Brain microvascular endothelial cell (primary cell): Measurements from ENCODE around the gene FAM241B.

Source experiments
- DNase-seq: peaks from one replicate; pipeline ENCODE4 v3.0.0-alpha.2; 2020
- H3K27ac ChIP-seq: fragments of 250-450 bp; sonication (Bioruptor Pico); 2 replicates; pipeline ENCODE4 v1.5.1; 2020; ENCODE audit warnings: mild to moderate bottlenecking, moderate library complexity
- H3K27me3 ChIP-seq: fragments of 250-450 bp; sonication (Bioruptor Pico); replicated peaks from 2 replicates; pipeline ENCODE4 v1.5.1; 2020; ENCODE audit warnings: mild to moderate bottlenecking
- H3K36me3 ChIP-seq: fragments of 250-450 bp; sonication (Bioruptor Pico); replicated peaks from 2 replicates; pipeline ENCODE4 v1.5.1; 2020; ENCODE audit warnings: mild to moderate bottlenecking
- H3K4me3 ChIP-seq: 2 replicates; pipeline ENCODE4 v1.5.1; 2011; ENCODE audit warnings: low read depth, mild to moderate bottlenecking, control low read depth, low read length, moderate library complexity
- in situ Hi-C: cut with HindIII; loops from 2 replicates; pipeline ENCODE4 v1.10.0; 2017; ENCODE audit warnings: low sequenced_read_pairs, low pct_ligation_motif_present
- TF ChIP-seq, protein P1 (sequence below): IDR thresholded peaks from 2 replicates; pipeline ENCODE4 v1.5.1; 2011; ENCODE audit warnings: low read depth, mild to moderate bottlenecking, moderate library complexity, low read length, control low read depth, inconsistent platforms; ENCODE audit errors: missing control alignments

FAM241B gene

DNA sequence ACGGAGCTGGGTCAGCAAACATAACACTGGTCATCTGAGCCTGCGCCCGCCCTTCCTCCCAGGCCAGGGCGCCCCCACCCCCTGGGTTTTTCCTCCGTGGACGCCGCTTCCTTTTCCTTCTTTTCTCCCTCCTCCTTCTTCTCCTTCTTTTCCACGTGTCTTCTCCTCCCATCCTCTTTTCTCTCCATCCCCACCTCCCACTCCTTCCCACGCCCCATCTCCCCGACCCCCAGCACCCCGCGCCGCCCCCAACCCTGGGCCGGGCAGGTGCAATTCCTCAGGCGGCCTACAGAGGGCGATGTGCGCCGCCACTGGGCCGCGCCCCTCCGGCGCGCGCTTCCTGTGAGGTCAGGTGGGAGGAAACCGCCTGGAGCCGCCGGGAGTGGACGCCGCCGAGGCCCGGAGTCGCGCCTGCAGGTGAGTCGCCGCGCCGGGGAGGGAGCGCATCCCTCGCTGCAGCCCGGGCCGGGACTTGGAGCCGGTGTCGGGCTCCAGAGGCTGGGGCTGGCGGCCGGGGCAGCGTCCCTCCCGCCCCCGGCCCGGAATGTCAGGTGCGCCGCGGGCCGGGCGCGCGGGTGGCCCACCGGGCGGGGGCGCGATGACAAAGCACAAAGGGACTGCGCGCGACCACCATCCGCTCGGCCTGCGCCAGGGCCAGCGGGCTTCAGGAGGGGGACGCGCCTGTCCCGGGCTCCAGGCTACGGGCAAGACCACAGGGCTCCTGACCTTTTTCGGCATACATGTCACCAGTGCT, at the start of gene FAM241B:
TSS of gene FAM241B (plus strand) at position 351 of the 754 bp plus-strand sequence. CDS start 1,497 bp downstream, outside the sequence.
- TF ChIP-seq, protein P1, sequence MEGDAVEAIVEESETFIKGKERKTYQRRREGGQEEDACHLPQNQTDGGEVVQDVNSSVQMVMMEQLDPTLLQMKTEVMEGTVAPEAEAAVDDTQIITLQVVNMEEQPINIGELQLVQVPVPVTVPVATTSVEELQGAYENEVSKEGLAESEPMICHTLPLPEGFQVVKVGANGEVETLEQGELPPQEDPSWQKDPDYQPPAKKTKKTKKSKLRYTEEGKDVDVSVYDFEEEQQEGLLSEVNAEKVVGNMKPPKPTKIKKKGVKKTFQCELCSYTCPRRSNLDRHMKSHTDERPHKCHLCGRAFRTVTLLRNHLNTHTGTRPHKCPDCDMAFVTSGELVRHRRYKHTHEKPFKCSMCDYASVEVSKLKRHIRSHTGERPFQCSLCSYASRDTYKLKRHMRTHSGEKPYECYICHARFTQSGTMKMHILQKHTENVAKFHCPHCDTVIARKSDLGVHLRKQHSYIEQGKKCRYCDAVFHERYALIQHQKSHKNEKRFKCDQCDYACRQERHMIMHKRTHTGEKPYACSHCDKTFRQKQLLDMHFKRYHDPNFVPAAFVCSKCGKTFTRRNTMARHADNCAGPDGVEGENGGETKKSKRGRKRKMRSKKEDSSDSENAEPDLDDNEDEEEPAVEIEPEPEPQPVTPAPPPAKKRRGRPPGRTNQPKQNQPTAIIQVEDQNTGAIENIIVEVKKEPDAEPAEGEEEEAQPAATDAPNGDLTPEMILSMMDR, result peak; percentile 74
- Histone ChIP-seq H3K4me3 (peak within 1 kb of the TSS; percentile 42), H3K27me3 (peaks cover 19% of the 10 kb centered on the region), H3K27ac (no peak within 1 kb of the TSS), H3K36me3 (no peaks in the 10 kb centered on the region)
- in situ Hi-C loops, result no loop called here
- DNase-seq, result no peak

- Histone ChIP-seq H3K4me3 (no peak overlapping the region), H3K27ac (no peak overlapping the region), H3K36me3 (no peaks in the 10 kb centered on the region), H3K27me3 (peaks cover 67% of the 10 kb centered on the region)
- in situ Hi-C loops, result no loop called here
- TF ChIP-seq, protein P1, result no peak
- no peak for DNase-seq
These were observed 49.6 kb upstream of the FAM241B start for GRCh38 chr10:69580435-69580834.

DNA sequence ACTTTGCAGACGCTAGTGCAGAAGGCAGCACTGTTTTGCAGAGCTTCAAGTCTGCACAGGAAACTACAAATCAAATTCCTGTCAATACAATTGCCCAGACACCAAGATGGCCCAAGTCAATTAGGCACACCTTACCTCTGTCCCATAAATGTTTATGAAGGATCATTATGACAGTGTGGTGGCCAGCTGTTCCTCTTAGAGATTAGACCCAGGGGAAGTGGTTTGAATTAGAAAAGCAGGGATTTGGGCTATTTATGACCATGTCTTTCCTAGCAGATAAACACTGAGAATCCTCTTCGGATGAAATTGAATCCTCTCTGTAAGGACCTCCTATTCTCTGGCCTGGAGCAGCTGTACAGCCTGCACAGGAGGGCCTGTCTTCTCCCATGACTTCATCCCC, 46.9 kb upstream of the FAM241B start:
- Histone ChIP-seq H3K36me3 (no peaks in the 10 kb centered on the region), H3K4me3 (no peak overlapping the region), H3K27me3 (peaks cover 52% of the 10 kb centered on the region), H3K27ac (no peak overlapping the region)
- in situ Hi-C loops, result no loop called here
- no peak for DNase-seq
- TF ChIP-seq, protein P1, result no peak

DNA sequence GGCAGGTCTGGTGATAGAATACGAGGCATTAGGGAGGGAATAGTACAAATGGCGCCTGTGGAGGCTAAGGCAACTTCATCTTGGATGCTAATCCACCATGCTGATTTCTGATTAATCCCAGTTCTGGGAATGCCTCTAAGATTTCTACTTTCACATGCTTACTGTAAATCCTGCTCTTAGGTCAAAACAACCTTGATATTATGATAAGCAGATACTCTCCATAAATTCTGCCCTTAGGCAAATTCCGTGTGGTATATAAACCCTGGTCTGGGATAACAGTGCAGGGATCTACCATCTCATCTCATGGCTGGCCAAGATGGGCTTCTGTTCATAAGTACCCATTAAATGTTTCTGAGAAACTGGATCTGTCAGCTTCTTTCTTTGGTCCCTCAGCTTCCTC, 45.4 kb upstream of the FAM241B start:
- in situ Hi-C loops, result no loop called here
- no peak for DNase-seq
- Histone ChIP-seq H3K4me3 (no peak overlapping the region), H3K27me3 (peaks cover 38% of the 10 kb centered on the region), H3K27ac (no peak overlapping the region), H3K36me3 (no peaks in the 10 kb centered on the region)
- TF ChIP-seq, protein P1, result no peak

- H3K36me3 ChIP-seq, result no peaks in the 10 kb centered on the region
- DNase-seq, result no peak
- no peak overlapping the region for H3K27ac ChIP-seq
- TF ChIP-seq, protein P1, result no peak
- peaks cover 22% of the 10 kb centered on the region for H3K27me3 ChIP-seq
- in situ Hi-C loops, result no loop called here
- no peak overlapping the region for H3K4me3 ChIP-seq
These were observed 41.7 kb upstream of the FAM241B start for GRCh38 chr10:69588358-69588757.
